K562 (cell line): Measurements from ENCODE around the gene SPATA21. TPM values are rescaled to one million over a fixed set of nuclear protein-coding genes. Genes with fewer than 3 reads are reported as not detected.

Experiments
- BACH1 ChIP-seq: fragments of 200-800 bp; sonication (Bioruptor generic); IDR thresholded peaks from 2 replicates; pipeline ENCODE4 v1.6.1; 2016; ENCODE audit warnings: missing genetic modification characterization, missing compliant biosample characterization
- CBFB ChIP-seq: sonication (generic); formaldehyde crosslinking; IDR thresholded peaks from 2 replicates; pipeline ENCODE4 v1.4.0; 2020; ENCODE audit warnings: mild to moderate bottlenecking, missing genetic modification reagents
- MEF2D ChIP-seq: conservative IDR thresholded peaks from 2 replicates; pipeline ENCODE4 v1.6.1; 2016; ENCODE audit warnings: low read depth, missing genetic modification characterization, missing compliant biosample characterization
- SIN3A ChIP-seq, 2 experiments: fragments of 150-350 bp in 1 of 2; IDR thresholded peaks; 2 replicates each; pipeline ENCODE4 v1.6.1; 2011 to 2016; ENCODE audit warnings: borderline replicate concordance in 2 of 2, low read depth in 2 of 2, low read length in 2 of 2, mild to moderate bottlenecking in 2 of 2, moderate library complexity in 2 of 2; ENCODE audit not compliant: control insufficient read depth in 1 of 2
- SRSF1 ChIP-seq: fragments of 200-400 bp; formaldehyde crosslinking; IDR thresholded peaks from 2 replicates; pipeline ENCODE4 v1.6.1; 2017; ENCODE audit warnings: mild to moderate bottlenecking, low read depth, low read length, moderate library complexity
- USF1 ChIP-seq: sonication (generic); formaldehyde crosslinking; IDR thresholded peaks from 2 replicates; pipeline ENCODE4 v1.9.0; 2022; ENCODE audit warnings: mild to moderate bottlenecking, missing genetic modification reagents
- ZKSCAN3 ChIP-seq: fragments of 250-450 bp; sonication (Bioruptor Pico); IDR thresholded peaks from 2 replicates; pipeline ENCODE4 v1.4.0; 2020
- ZNF184 ChIP-seq: sonication (generic); formaldehyde crosslinking; IDR thresholded peaks from 2 replicates; pipeline ENCODE4 v1.5.0; 2020; ENCODE audit warnings: missing genetic modification reagents
- ZNF408 ChIP-seq: fragments of 250-450 bp; sonication (Bioruptor Pico); IDR thresholded peaks from 2 replicates; pipeline ENCODE4 v1.4.0; 2020; ENCODE audit warnings: low read depth, mild to moderate bottlenecking, moderate library complexity
- ZNF707 ChIP-seq: fragments of 250-450 bp; sonication (Bioruptor Pico); conservative IDR thresholded peaks from 2 replicates; pipeline ENCODE4 v1.8.0; 2022; ENCODE audit warnings: inconsistent platforms, mild to moderate bottlenecking, moderate library complexity
- polyA plus RNA-seq, 8 experiments: library from polyadenylated mRNA; depleted of rRNA in 4 of 8; stranded (reverse) in 5 of 8; unstranded in 3 of 8; fragments of >200 nt; fragmentation: Nextera tagmentation in 2 of 8; fragmentation: Illumina TruSeq in 1 of 8; extraction: Ambion mirVana in 2 of 8; extraction: Trizol in 1 of 8; gene quantifications; 2 replicates each; pipeline versions ENCODE4 v1.2.1 to v1.2.3, GENCODE V29; 2011 to 2014; ENCODE audit warnings: inconsistent platforms in 1 of 8, missing spikeins in 1 of 8
- total RNA-seq, 7 experiments: library from RNA; depleted of rRNA in 6 of 7; stranded (reverse); fragments of >200 nt in 6 of 7; fragmentation: Illumina TruSeq in 2 of 7; extraction: Trizol in 2 of 7; gene quantifications; 2 replicates each; pipeline versions ENCODE4 v1.2.1 to v1.2.3, GENCODE V29; 2011 to 2021; ENCODE audit warnings: low replicate concordance in 1 of 7
- TF ChIP-seq, protein P1 (sequence below), 2 experiments: fragments of 150-350 bp in 1 of 2; IDR thresholded peaks; 2 replicates each; pipeline ENCODE4 v1.6.1; 2012 to 2016; ENCODE audit warnings: low read depth in 2 of 2, low read length in 2 of 2, mild to moderate bottlenecking in 1 of 2, moderate library complexity in 1 of 2

The SPATA21 gene
- total and polyA plus RNA-seq, 9 of the 15 experiments (the other 6 are each of a cell fraction or from before 2014, with no cell fraction given) = 0.10 to 0.36 (median 0.13) TPM; not detected in 3

DNA sequence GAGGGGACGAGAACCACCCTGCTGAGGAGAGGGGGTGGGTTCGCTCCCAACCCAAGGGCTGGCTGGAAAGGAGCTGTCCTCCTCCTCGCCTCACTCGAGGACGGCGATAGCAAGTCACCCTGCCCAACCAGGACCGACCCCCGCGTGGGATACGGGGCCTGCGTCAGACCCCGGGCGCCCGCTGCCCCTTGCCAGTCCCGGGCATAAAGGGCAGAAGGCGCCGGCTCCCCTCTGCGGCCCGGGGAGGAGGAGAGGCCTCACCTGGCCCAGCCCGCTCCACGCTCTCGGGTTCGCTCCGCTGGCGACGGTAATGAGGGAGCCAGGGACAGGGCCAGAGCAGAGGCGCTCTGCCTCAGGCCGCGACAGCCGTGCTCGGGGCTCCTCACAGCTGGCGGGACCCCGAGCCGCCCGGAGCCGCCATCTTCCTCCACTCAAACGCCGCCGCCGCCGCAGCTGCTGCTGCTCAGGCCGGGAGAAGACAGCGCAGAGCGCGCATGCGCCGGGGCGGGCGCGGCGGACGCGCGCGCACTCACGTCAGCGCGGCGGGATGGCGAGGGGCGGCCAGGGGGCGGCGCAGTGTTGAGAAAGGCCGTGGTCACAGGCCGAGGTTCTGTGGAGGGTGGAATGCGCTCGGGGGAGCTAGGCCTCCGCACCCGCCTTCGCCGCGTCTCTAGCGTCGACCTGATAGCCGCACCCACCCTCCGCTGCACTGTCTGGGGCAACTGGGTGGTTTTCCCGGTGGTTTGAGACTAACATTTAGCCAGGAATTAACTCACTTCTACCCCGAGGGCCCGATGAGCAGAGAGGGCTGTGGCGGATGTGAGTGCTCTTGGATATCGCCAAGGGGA lies 85.0 kb downstream of the SPATA21 start, which contains the start of gene FBXO42 (continued):
- TF ChIP-seq SIN3A (IDR thresholded peaks at IDR 0.05; ENCODE audit: borderline replicate concordance in 2 of 2, control insufficient read depth in 1 of 2, low read depth in 2 of 2, low read length in 2 of 2) (peak; percentile 0 to 73; a peak in 2 of 4 replicates), CBFB (CRISPR knock-in tag) (peak; percentile 88; the same call in 1 of the 2 replicates), ZNF707 (0 out of 2 replicates have a peak, but pooled peaks have one; percentile 34), SRSF1 (no peak), BACH1 (no peak), MEF2D (tag) (no peak; the same call in 1 of the 2 replicates), ZNF184 (no peak), USF1 (CRISPR knock-in tag) (peak; percentile 54), ZNF408 (CRISPR knock-in tag) (no peak), ZKSCAN3 (CRISPR knock-in tag) (no peak)
- TF ChIP-seq, protein P1, sequence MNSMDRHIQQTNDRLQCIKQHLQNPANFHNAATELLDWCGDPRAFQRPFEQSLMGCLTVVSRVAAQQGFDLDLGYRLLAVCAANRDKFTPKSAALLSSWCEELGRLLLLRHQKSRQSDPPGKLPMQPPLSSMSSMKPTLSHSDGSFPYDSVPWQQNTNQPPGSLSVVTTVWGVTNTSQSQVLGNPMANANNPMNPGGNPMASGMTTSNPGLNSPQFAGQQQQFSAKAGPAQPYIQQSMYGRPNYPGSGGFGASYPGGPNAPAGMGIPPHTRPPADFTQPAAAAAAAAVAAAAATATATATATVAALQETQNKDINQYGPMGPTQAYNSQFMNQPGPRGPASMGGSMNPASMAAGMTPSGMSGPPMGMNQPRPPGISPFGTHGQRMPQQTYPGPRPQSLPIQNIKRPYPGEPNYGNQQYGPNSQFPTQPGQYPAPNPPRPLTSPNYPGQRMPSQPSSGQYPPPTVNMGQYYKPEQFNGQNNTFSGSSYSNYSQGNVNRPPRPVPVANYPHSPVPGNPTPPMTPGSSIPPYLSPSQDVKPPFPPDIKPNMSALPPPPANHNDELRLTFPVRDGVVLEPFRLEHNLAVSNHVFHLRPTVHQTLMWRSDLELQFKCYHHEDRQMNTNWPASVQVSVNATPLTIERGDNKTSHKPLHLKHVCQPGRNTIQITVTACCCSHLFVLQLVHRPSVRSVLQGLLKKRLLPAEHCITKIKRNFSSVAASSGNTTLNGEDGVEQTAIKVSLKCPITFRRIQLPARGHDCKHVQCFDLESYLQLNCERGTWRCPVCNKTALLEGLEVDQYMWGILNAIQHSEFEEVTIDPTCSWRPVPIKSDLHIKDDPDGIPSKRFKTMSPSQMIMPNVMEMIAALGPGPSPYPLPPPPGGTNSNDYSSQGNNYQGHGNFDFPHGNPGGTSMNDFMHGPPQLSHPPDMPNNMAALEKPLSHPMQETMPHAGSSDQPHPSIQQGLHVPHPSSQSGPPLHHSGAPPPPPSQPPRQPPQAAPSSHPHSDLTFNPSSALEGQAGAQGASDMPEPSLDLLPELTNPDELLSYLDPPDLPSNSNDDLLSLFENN (IDR thresholded peaks at IDR 0.05; ENCODE audit: low read depth in 2 of 2, low read length in 2 of 2) = peak in 1 of 2 experiments; percentile 27; a peak in 1 of 4 replicates
